ENCODE data around the gene GRHL3.

Gene GRHL3

GRCh38 chr1:24298606-24299005 is 20.6 kb upstream of the GRHL3 start:
- no peak for TF ChIP-seq CTCF (IDR thresholded peaks at IDR 0.05; ENCODE audit: insufficient read depth, low read depth, low read length, missing control alignments)
- H3K4me3 ChIP-seq (ENCODE audit: low read length), result no peak overlapping the region
- no peak for DNase-seq (ENCODE audit: low read depth)

- no peak overlapping the region for H3K4me3 ChIP-seq (ENCODE audit: low read length)
- DNase-seq (ENCODE audit: low read depth), result peak; percentile 63
- no peak for TF ChIP-seq CTCF (IDR thresholded peaks at IDR 0.05; ENCODE audit: insufficient read depth, low read depth, low read length, missing control alignments)
Measured at GRCh38 chr1:24299901-24300300, 19.3 kb upstream of the GRHL3 start.

- TF ChIP-seq CTCF (IDR thresholded peaks at IDR 0.05; ENCODE audit: insufficient read depth, low read depth, low read length, missing control alignments), result no peak
- no peak overlapping the region for H3K4me3 ChIP-seq (ENCODE audit: low read length)
- DNase-seq (ENCODE audit: low read depth), result peak; percentile 83
Measured at GRCh38 chr1:24300971-24301784, 18.0 kb upstream of the GRHL3 start.

- peak; percentile 42 for DNase-seq (ENCODE audit: low read depth)
- no peak for TF ChIP-seq CTCF (IDR thresholded peaks at IDR 0.05; ENCODE audit: insufficient read depth, low read depth, low read length, missing control alignments)
- H3K4me3 ChIP-seq (ENCODE audit: low read length), result no peak overlapping the region
Measured at GRCh38 chr1:24301785-24302175, 17.4 kb upstream of the GRHL3 start.

- TF ChIP-seq CTCF (IDR thresholded peaks at IDR 0.05; ENCODE audit: insufficient read depth, low read depth, low read length, missing control alignments), result no peak
- DNase-seq (ENCODE audit: low read depth), result no peak
Measured at GRCh38 chr1:24302209-24302611, 16.9 kb upstream of the GRHL3 start.

GRCh38 chr1:24303600-24303999 is 15.6 kb upstream of the GRHL3 start:
- H3K4me3 ChIP-seq (ENCODE audit: low read length), result no peak overlapping the region
- TF ChIP-seq CTCF (IDR thresholded peaks at IDR 0.05; ENCODE audit: insufficient read depth, low read depth, low read length, missing control alignments), result no peak
- no peak for DNase-seq (ENCODE audit: low read depth)

More at GRCh38 chr1:24302209-24302611, 16.9 kb upstream of the GRHL3 start:
- H3K4me3 ChIP-seq (ENCODE audit: low read length), result no peak overlapping the region

GRCh38 chr1:24304763-24305162 is 14.4 kb upstream of the GRHL3 start:
- no peak for DNase-seq (ENCODE audit: low read depth)
- H3K4me3 ChIP-seq (ENCODE audit: low read length), result no peak overlapping the region
- no peak for TF ChIP-seq CTCF (IDR thresholded peaks at IDR 0.05; ENCODE audit: insufficient read depth, low read depth, low read length, missing control alignments)

All from epithelial cell of esophagus (primary cell).